DND-41 (cell line): ENCODE measurements around the gene CIB2.

Experiments used
- ATAC-seq: fragments of 200-7000 bp; cut with Tn5 transposase; 3 replicates; pipeline ENCODE4 v1.9.1; 2021; ENCODE audit warnings: low read depth; ENCODE audit not compliant: insufficient read depth
- DNase-seq: peaks from one replicate; pipeline ENCODE4 v3.0.0-alpha.2; 2020
- H2AFZ ChIP-seq: 2 replicates; pipeline ENCODE4 v1.6.0; 2012; ENCODE audit warnings: low read depth, low read length
- H3K27ac ChIP-seq: 2 replicates; pipeline ENCODE4 v1.5.1; 2012; ENCODE audit warnings: low read length, inconsistent platforms
- H3K27me3 ChIP-seq: fragments of 200-600 bp; sonication (generic); 2 replicates; pipeline ENCODE4 v1.6.0; 2012; ENCODE audit warnings: low read length, mild to moderate bottlenecking, inconsistent platforms; ENCODE audit not compliant: insufficient read depth, poor library complexity
- H3K36me3 ChIP-seq: 2 replicates; pipeline ENCODE4 v1.5.1; 2012; ENCODE audit warnings: low read length, inconsistent platforms; ENCODE audit not compliant: insufficient read depth
- H3K4me1 ChIP-seq: 2 replicates; pipeline ENCODE4 v1.5.1; 2012; ENCODE audit warnings: mild to moderate bottlenecking, low read length; ENCODE audit not compliant: insufficient read depth
- H3K4me2 ChIP-seq: 2 replicates; pipeline ENCODE4 v1.6.0; 2012; ENCODE audit warnings: mild to moderate bottlenecking, moderate library complexity, low read length, inconsistent platforms; ENCODE audit not compliant: insufficient read depth
- H3K4me3 ChIP-seq, 2 experiments: fragments of 200-600 bp in 1 of 2; shearing (Covaris generic) in 1 of 2; 2 replicates each; pipeline ENCODE4 v1.5.1; 2012 to 2016; ENCODE audit warnings: inconsistent platforms in 2 of 2, low read length in 2 of 2, mild to moderate bottlenecking in 2 of 2, low read depth in 1 of 2, moderate library complexity in 1 of 2
- H3K79me2 ChIP-seq: 2 replicates; pipeline ENCODE4 v1.6.0; 2012; ENCODE audit warnings: low read length, inconsistent platforms; ENCODE audit not compliant: insufficient read depth
- H3K9ac ChIP-seq: 2 replicates; pipeline ENCODE4 v1.6.0; 2012; ENCODE audit warnings: low read depth, mild to moderate bottlenecking, inconsistent platforms, low read length, moderate library complexity
- H3K9me3 ChIP-seq: 2 replicates; pipeline ENCODE4 v1.5.1; 2012; ENCODE audit warnings: low read length, moderate library complexity, mild to moderate bottlenecking, inconsistent platforms; ENCODE audit not compliant: insufficient read depth, severe bottlenecking
- H4K20me1 ChIP-seq: 2 replicates; pipeline ENCODE4 v1.6.0; 2012; ENCODE audit warnings: low read length; ENCODE audit not compliant: insufficient read depth
- EZH2 ChIP-seq: IDR thresholded peaks from 3 replicates; pipeline ENCODE4 v1.6.1; 2012; ENCODE audit warnings: borderline replicate concordance, low read depth, mild to moderate bottlenecking, moderate library complexity, low read length, inconsistent platforms; ENCODE audit not compliant: severe bottlenecking
- TF ChIP-seq, protein P1 (sequence below): IDR thresholded peaks from 2 replicates; pipeline ENCODE4 v1.5.1; 2012; ENCODE audit warnings: borderline replicate concordance, low read length, moderate library complexity, mild to moderate bottlenecking; ENCODE audit not compliant: poor library complexity, severe bottlenecking; ENCODE audit errors: extremely low read depth

The CIB2 gene

DNA sequence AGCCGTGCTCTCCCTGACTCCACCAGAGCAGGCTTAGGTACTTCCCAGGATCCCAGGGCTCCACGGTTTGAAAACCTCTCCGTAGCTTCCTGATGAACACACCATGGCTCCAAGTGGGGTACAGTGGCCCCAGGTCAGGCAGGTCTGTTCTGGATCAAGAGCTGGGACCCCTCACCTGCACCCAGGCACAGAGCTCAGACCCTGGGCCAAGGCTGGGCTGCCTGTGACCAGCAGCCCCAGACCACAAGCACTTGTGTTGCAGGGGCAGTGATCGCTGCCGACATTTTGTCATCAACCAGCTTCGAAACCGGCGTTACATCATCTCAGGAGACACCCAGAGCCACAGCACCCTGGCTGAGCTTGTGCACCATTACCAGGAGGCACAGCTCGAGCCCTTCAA is 33.6 kb downstream of the CIB2 start:
- no peak overlapping the region for H3K27ac ChIP-seq
- no peak overlapping the region for H3K4me3 ChIP-seq
- H3K27me3 ChIP-seq: no peaks in the 10 kb centered on the region
- no peak for ATAC-seq
- H3K36me3 ChIP-seq: no peaks in the 10 kb centered on the region
- no peaks in the 10 kb centered on the region for H3K9me3 ChIP-seq
- H3K79me2 ChIP-seq: no peaks in the 10 kb centered on the region
- no peak for TF ChIP-seq EZH2
- TF ChIP-seq, protein P1, sequence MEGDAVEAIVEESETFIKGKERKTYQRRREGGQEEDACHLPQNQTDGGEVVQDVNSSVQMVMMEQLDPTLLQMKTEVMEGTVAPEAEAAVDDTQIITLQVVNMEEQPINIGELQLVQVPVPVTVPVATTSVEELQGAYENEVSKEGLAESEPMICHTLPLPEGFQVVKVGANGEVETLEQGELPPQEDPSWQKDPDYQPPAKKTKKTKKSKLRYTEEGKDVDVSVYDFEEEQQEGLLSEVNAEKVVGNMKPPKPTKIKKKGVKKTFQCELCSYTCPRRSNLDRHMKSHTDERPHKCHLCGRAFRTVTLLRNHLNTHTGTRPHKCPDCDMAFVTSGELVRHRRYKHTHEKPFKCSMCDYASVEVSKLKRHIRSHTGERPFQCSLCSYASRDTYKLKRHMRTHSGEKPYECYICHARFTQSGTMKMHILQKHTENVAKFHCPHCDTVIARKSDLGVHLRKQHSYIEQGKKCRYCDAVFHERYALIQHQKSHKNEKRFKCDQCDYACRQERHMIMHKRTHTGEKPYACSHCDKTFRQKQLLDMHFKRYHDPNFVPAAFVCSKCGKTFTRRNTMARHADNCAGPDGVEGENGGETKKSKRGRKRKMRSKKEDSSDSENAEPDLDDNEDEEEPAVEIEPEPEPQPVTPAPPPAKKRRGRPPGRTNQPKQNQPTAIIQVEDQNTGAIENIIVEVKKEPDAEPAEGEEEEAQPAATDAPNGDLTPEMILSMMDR: no peak
- DNase-seq: no peak
- peaks cover 8% of the 10 kb centered on the region for H3K4me1 ChIP-seq
- H2AFZ ChIP-seq: no peak overlapping the region
- no peak overlapping the region for H3K9ac ChIP-seq
- H3K4me2 ChIP-seq: no peak overlapping the region
- H4K20me1 ChIP-seq: no peaks in the 10 kb centered on the region

DNA sequence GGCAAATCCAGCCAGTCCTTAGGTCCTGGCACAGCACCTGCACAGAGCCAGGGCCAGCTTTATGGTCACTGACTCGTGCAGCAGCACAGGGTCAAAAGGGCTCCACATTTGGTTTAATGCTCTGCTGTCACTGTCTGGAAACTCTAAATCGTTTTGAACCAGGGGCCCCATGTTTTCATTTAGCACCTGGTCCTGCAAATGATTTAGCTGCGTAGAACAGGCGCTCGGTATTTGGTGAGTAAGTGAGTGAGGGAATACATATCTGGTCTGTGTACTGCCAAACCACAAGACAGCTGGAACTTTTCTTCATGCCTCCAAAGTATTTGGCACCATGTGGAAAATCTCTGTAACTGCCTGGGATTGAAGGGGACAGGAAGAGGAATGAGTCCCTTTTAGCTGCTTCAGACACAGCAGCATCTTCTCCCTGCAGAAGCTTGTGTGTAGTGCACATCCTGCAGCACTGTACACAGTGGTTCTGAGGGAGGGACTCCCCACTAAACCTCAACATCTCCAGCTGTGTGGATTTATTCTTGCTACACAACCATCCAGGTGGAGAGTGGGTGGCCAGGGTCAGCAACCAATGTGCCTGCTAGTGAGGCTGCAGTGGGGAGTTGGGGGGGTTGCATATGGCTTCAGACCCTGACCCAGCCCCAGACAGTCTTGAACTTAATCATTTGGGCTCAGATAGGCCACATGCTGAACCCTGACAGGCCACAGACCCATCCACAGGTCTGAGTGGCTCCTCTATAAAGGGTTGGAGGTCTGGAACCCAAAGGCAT is 37.8 kb downstream of the CIB2 start:
- no peaks in the 10 kb centered on the region for H3K79me2 ChIP-seq
- no peaks in the 10 kb centered on the region for H4K20me1 ChIP-seq
- peaks cover 13% of the 10 kb centered on the region for H3K4me1 ChIP-seq
- ATAC-seq (peak; percentile 75), DNase-seq (peak; percentile 50)
- H3K36me3 ChIP-seq: no peaks in the 10 kb centered on the region
- no peak overlapping the region for H3K9ac ChIP-seq
- TF ChIP-seq EZH2: no peak
- TF ChIP-seq, protein P1: no peak
- no peak overlapping the region for H3K4me3 ChIP-seq
- no peaks in the 10 kb centered on the region for H3K9me3 ChIP-seq
- H2AFZ ChIP-seq: no peak overlapping the region
- no peak overlapping the region for H3K27ac ChIP-seq
- no peak overlapping the region for H3K4me2 ChIP-seq
- no peaks in the 10 kb centered on the region for H3K27me3 ChIP-seq

DNA sequence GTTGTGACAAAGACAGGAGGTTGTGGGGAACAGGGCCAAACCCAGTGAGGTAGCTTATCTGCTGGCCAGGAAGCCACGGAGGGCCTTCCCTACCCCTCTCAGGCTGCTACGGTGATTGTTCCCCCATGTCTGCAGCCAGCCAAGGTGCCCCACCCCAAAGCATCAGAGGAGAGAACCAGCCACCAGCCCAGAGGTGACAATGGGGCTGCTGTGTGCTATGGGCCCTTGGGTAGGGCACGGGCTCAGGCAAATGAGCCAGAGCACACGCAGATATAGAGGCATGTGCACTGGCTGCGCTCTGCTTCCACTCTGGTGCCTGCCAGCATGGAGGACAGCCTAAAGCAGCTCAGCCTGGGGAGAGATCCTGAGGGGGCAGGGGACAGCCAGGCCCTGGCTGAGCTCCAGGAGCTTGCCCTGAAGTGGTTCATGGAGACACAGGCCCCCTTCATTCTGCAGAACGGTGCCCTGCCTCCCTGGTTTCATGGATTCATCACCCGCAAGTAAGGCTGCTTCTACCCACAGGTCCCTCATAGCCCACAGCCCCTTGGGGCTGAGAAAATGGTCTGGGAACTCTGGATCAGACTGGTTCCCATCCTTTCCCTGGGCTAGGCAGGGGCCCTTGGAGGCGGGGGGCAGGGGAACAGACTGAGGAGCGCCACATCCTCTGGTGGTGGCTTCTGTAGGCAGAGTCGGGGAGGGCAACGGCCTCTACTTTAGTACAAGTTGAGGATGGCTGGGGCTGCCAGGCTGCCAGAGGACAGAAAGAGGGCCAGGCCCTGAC is 38.8 kb downstream of the CIB2 start, which contains the start of gene SH2D7:
Gene SH2D7, plus strand, starts transcription at position 301 of the 781 bp plus-strand sequence. Its CDS starts 24 bp downstream, at position 325.
- Histone ChIP-seq H3K4me2 (no peak within 1 kb of the TSS), H3K4me1 (peaks cover 13% of the 10 kb centered on the region), H3K79me2 (no peaks in the 10 kb centered on the region), H3K36me3 (no peaks in the 10 kb centered on the region), H3K9ac (no peak within 1 kb of the TSS), H3K4me3 (no peak within 1 kb of the TSS), H3K27ac (no peak within 1 kb of the TSS), H4K20me1 (no peaks in the 10 kb centered on the region), H3K9me3 (no peaks in the 10 kb centered on the region), H3K27me3 (no peaks in the 10 kb centered on the region), H2AFZ (no peak within 1 kb of the TSS)
- DNase-seq (peak; percentile 75), ATAC-seq (peak; percentile 80)
- TF ChIP-seq EZH2: no peak
- TF ChIP-seq, protein P1: no peak
